Measurements from ENCODE around the gene MTFR1L. TPM values are rescaled to one million over a fixed set of nuclear protein-coding genes. Genes with fewer than 3 reads are reported as not detected.

MTFR1L gene
- total and polyA plus RNA-seq, 9 of the 15 experiments (the other 6 are each of a cell fraction or from before 2014, with no cell fraction given) = 41.4 to 98.5 (median 53.7) TPM

DNA sequence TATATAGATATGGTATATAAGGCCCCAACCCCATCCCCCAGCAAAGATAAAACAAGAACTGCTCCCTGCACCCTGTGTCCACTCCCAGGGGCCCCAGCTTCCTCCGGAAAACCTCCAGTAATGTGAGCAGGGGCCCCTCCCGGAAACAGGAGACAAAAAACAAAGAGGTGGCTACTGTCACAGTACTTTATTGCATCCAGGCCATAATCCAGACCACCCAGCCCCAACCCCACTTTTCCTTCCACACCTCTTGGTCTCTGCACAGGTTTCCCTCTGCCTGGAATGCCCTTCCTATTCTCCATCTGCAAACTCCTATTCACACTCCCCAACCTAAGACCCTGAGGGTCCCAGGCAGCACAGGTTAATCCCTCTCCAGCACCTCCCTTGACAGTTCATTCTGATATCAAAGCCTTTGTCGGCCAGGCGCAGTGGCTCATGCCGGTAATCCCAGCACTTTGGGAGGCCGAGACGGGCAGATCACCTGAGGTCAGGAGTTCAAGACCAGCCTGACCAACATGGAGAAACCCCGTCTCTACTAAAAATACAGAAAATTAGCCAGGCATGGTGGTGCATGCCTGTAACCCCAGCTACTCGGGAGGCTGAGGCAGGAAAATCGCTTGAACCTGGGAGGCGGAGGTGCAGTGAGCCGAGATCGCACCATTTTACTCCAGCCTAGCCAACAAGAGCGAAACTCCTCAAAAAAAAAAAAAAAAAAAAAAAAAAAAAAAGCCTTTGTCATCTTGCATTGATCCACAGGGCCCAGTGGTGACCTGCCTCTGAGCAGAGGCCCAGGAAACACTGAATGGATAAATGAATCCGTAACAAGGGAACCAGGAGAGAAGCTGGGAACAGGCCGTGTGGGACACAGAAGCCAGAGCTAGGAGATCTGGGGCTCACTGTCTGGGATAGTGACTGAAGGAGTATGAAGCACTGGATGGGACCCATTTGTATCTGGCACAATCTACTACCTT is 41.8 kb downstream of the MTFR1L start (continued):
- TF ChIP-seq ZNF347 (CRISPR knock-in tag; IDR thresholded peaks at IDR 0.05; ENCODE audit: low read depth) = no peak
- no peak for TF ChIP-seq NFATC3 (IDR thresholded peaks at IDR 0.05)
- 0 out of 4 replicates have a peak, but pooled peaks of 1 of the 2 experiments have one; percentile 16 for TF ChIP-seq KDM4B (IDR thresholded peaks at IDR 0.05; ENCODE audit: borderline replicate concordance in 2 of 2, low read depth in 1 of 2)
- TF ChIP-seq ZNF217 (CRISPR knock-in tag; IDR thresholded peaks at IDR 0.05) = no peak
- 0 out of 2 replicates have a peak, but pooled peaks have one; percentile 28 for TF ChIP-seq SPI1 (IDR thresholded peaks at IDR 0.05; ENCODE audit: borderline replicate concordance, low read depth, low read length)
- TF ChIP-seq RREB1 (CRISPR knock-in tag; IDR thresholded peaks at IDR 0.05) = no peak
- no peak for TF ChIP-seq ZZZ3 (IDR thresholded peaks at IDR 0.05)
- peak; percentile 31; the same call in 1 of the 2 replicates for TF ChIP-seq TAL1 (IDR thresholded peaks at IDR 0.05)
- no peak for TF ChIP-seq ZNF518B (CRISPR knock-in tag; IDR thresholded peaks at IDR 0.05)
- no peak for TF ChIP-seq ZNF212 (CRISPR knock-in tag; IDR thresholded peaks at IDR 0.05)
- TF ChIP-seq, protein P1, sequence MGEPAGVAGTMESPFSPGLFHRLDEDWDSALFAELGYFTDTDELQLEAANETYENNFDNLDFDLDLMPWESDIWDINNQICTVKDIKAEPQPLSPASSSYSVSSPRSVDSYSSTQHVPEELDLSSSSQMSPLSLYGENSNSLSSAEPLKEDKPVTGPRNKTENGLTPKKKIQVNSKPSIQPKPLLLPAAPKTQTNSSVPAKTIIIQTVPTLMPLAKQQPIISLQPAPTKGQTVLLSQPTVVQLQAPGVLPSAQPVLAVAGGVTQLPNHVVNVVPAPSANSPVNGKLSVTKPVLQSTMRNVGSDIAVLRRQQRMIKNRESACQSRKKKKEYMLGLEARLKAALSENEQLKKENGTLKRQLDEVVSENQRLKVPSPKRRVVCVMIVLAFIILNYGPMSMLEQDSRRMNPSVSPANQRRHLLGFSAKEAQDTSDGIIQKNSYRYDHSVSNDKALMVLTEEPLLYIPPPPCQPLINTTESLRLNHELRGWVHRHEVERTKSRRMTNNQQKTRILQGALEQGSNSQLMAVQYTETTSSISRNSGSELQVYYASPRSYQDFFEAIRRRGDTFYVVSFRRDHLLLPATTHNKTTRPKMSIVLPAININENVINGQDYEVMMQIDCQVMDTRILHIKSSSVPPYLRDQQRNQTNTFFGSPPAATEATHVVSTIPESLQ (CRISPR knock-in tag; IDR thresholded peaks at IDR 0.05) = peak; percentile 92; the same call in 1 of the 2 replicates
- TF ChIP-seq MYC (IDR thresholded peaks at IDR 0.05; ENCODE audit: low read depth, low read length) = no peak
- TF ChIP-seq MYC (CRISPR knock-in tag; IDR thresholded peaks at IDR 0.05; ENCODE audit: borderline replicate concordance, low read depth) = no peak
- no peak for TF ChIP-seq SRF (CRISPR knock-in tag; IDR thresholded peaks at IDR 0.05)
- no peak for TF ChIP-seq COPS2 (conservative IDR thresholded peaks at IDR 0.05)
- no peak for TF ChIP-seq NCOA1 (IDR thresholded peaks at IDR 0.05; ENCODE audit: low read depth)
